Medulla oblongata (tissue), 1 donor: ENCODE results near the gene EED.
"Not testable (repeated sequence)": the region's sequence is repeated elsewhere in the genome, so short reads cannot be mapped to it uniquely, and the experiment has no call there.

Experiments
- DNase-seq: peaks from one replicate; pipeline ENCODE4 v3.0.0-alpha.2; 2015; ENCODE audit errors: extremely low spot score

EED gene

DNA sequence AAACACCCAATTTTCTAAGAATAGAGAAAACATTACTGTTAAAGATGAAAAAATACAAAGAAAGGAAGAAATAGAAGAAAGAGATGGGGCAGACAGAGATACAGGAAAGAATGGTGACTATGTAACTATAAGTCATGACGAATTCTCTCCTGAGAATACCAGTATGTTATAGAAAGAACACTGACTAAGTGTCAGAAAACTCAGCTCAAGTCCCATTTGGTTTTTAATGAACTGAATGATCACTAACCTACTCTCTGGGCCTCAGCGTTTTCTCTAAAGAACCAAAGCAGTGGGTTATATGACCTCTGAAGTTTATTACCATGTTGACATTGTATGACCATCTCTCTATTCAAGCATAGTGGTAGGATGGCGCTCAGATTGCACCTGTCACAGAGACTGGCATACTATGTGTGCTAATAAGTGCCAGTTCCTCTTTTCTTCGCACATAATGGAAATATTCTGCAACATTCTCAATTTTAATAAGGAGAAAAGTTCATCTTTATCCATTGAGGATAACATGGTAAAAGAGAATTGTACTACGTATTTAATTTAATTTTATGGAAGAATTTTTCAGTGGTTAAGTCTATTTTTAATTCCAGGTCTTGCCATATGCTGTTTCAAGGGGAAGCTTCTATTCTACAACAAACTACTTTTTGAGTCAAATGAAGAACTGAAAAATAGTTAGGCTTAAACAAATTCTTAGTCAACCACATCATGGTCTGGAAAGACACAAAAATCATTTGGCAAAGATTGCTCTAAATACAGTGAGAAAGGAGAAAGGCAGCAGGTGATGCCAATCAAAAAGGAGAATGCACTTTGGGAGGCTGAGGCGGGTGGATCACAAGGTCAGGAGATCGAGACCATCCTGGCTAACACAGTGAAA lies 25.0 kb upstream of the EED start:
- DNase-seq, result no peak

GRCh38 chr11:86220653-86221052 lies 23.9 kb upstream of the EED start:
- no peak for DNase-seq

DNA sequence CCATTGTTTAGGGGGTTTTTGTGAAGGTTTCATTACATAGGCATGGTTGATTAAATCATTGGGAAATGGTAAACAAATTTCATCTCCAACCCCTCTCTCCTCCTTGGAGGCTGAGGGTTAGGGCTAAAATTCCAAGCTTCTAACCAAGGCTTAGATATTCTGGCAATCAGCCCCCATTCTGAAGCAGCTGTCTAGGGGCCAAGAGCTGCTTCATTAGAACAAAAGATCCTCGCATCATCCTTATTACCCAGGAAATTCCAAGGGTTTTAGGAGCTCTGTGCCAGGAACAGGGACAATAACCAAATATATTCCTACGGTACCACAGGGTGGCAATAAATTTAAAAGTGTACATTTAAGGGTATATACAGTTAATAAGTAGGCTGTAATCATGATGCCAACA lies 22.5 kb upstream of the EED start:
- DNase-seq, result no peak

DNA sequence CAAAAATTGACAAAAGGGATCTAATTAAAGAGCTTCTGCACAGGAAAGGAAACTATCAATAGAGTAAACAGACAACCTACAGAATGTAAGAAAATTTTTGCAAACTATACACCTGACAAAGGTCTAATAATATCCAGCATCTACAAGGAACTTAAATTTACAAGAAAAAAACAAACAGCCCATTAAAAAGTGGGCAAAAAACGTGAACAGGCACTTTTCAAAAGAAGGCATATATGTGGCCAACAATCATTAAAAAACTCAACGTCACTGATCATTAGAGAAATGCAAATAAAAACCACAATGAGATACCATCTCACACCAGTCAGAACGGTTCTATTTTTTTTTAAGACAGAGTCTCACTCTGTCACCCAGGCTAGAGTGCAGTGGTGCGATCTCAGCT lies 20.0 kb upstream of the EED start:
- DNase-seq, result not testable (repeated sequence)

DNA sequence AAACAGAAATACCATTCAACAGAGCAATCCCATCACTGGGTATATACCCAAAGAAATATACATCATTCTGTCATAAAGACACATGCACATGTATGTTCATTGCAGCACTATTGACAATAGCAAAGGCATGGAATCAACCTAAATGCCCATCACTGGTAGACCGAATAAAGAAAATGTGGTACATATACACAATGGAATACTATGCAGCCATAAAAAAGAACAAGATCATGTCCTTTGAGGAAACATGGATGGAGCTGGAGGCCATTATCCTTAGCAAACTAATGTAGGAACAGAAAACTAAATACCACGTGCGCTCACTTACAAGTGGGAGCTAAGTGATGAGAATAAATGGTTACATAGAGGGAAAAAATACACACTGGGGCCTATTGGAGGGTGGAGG lies 19.2 kb upstream of the EED start:
- DNase-seq, result not testable (repeated sequence)

- no peak for DNase-seq
Observed at GRCh38 chr11:86228269-86229038, 16.1 kb upstream of the EED start.

GRCh38 chr11:86229039-86229330 lies 15.6 kb upstream of the EED start:
- not testable (repeated sequence) for DNase-seq

DNA sequence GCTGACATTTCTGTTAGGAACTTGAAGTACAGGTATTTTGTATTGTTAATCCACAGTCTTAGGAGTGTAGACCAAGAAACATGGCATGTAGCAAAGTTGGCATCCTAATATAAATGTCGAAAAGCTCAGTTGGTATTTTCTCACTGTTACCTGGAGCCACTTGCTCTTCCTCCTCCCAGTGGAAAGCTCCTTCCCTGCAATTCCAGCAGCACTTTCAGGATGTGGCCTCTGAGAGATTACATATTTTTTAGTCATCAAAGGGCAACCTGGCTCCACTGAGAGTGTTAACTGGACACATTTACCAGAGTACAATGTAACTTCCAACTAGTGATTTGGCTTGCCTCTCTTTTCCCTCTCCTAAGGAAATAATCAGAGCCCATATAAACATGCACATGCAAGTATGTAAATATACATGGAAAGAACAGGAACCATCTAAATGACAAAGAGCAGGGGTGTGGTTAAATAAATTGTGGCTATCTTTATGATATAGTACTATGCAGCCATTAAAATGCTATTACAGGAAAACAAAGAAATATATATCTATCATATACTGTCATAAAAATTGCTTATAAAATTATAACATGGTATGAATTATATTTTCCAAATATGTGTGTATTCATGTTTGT lies 14.3 kb upstream of the EED start:
- DNase-seq, result no peak

DNA sequence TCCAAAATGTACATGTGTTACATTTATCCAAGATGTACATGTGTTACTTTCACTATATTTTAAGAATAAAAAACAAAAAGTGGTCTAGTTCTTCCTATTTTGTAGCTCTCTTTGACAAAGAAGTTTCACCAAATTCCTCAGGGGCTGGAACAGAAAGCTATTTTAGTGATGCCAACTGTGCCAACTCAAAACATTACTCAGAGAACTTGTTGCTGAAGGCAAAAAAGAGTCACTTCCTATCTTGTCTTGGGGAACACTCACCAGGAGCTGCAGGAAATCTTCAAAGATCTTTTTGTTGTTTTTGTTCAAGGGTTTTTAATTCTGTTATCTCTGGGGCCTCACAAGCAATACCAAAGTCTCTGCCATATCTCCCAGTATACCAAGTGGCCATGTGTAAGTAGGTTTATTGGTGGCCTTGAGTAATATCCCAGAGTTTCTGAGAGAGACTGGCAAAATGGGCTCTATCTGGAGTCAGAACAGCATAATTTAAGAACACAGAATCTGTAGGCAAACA lies 13.6 kb upstream of the EED start:
- DNase-seq, result peak; percentile 64

DNA sequence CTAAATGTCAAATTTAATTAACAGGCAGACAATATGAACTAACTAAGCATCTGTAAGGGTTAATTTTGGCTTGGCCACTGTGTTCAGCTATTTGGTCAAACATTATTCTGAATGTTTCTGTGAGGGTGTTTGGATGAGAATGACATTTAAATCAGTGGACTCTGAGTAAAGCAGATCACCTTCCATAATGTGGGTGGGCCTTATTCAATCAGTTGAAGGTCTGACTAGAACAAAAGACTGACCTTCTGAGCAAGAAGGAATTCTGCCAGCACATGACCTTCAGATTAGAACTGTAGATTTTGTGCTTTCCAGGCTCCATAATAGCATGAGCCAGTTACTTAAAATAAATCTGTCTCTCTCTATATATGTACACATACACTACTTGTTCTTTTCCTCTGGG lies 12.0 kb upstream of the EED start:
- DNase-seq, result no peak

- DNase-seq, result no peak
Observed at GRCh38 chr11:86234831-86235461, 9.6 kb upstream of the EED start.

GRCh38 chr11:86237267-86237804 lies 7.2 kb upstream of the EED start:
- DNase-seq, result no peak

- no peak for DNase-seq
Observed at GRCh38 chr11:86240164-86240563, 4.4 kb upstream of the EED start.

GRCh38 chr11:86241956-86242535 lies 2.5 kb upstream of the EED start:
- DNase-seq, result no peak

- no peak for DNase-seq
Observed at GRCh38 chr11:86243396-86243795, 1.2 kb upstream of the EED start.

GRCh38 chr11:86244063-86244521 lies 461 bp upstream of the EED start:
- peak; percentile 92 for DNase-seq

GRCh38 chr11:86245369-86246292 lies 1.1 kb downstream of the EED start:
- no peak for DNase-seq

- DNase-seq, result no peak
Observed at GRCh38 chr11:86246293-86246675, 1.7 kb downstream of the EED start.

GRCh38 chr11:86247608-86248007 lies 3.1 kb downstream of the EED start:
- no peak for DNase-seq

DNA sequence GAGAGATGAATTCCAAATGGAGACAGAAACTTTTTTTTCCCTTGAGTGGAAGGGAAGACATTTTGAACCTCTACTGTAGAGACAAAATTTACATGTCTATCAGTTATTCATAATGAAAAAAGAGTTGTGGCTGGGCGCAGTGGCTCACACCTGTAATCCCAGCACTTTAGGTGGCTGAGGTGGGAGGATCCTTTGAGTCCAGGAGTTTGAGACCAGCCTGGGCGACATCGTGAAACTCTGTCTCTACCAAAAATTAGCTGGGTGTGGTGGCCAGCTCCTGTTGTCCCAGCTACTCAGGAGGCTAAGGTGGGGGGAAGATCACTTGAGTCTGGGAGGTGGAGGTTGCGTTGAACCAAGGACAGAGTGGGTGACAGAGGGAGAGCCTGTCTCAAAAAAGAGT lies 4.1 kb downstream of the EED start:
- no peak for DNase-seq
